ENCODE results near the gene MTIF3.

DNA sequence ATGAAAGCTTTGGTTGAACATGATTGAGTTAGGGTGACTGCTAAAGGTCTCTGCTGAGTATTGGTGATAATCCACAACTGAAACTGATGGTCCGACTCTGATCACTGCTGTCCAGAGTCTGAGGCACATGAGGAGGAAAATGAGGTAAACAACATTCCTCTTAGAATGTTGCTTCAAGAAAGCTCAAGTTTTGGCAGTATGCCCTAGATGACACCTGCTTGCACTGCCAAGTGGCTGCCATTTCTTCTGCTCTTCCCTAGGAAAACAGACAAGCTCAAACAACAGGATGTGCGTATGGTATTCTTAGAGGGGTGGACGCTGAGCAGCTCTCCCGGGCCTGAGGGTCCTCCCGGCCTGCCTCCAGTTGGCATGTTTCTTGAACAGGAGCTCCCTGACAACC, 15.2 kb upstream of the MTIF3 start:
- TF ChIP-seq, protein P1, sequence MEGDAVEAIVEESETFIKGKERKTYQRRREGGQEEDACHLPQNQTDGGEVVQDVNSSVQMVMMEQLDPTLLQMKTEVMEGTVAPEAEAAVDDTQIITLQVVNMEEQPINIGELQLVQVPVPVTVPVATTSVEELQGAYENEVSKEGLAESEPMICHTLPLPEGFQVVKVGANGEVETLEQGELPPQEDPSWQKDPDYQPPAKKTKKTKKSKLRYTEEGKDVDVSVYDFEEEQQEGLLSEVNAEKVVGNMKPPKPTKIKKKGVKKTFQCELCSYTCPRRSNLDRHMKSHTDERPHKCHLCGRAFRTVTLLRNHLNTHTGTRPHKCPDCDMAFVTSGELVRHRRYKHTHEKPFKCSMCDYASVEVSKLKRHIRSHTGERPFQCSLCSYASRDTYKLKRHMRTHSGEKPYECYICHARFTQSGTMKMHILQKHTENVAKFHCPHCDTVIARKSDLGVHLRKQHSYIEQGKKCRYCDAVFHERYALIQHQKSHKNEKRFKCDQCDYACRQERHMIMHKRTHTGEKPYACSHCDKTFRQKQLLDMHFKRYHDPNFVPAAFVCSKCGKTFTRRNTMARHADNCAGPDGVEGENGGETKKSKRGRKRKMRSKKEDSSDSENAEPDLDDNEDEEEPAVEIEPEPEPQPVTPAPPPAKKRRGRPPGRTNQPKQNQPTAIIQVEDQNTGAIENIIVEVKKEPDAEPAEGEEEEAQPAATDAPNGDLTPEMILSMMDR (IDR thresholded peaks at IDR 0.05; ENCODE audit: poor library complexity, severe bottlenecking), result no peak
- no peak for TF ChIP-seq TAF1 (IDR thresholded peaks at IDR 0.05; ENCODE audit: low read depth)

Measured in neural cell (in vitro differentiated cells).